ENCODE measurements around the gene UGGT2.
"Not testable (repeated sequence)": the region's sequence is repeated elsewhere in the genome, so short reads cannot be mapped to it uniquely, and the experiment has no call there.

The UGGT2 gene

DNA sequence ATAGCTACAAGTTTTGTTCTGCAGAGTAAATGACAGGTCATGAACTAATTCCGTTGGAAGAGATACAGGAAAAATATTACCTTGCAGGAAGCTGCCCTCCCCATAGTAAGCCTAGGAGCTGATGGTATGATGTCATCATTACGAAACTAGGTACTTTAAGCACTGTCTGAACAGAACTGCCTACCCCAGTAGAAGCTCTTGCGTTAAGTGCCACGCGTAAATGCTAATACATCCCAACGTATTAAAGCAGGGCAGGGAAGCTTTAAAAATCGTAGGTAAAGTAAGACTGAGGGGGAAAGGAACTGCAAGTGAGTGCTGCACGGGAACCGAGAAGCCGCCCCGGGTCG lies 572 bp downstream of the UGGT2 start:
- DNase-seq: peak in 1 of 58 donors; percentile 9

DNA sequence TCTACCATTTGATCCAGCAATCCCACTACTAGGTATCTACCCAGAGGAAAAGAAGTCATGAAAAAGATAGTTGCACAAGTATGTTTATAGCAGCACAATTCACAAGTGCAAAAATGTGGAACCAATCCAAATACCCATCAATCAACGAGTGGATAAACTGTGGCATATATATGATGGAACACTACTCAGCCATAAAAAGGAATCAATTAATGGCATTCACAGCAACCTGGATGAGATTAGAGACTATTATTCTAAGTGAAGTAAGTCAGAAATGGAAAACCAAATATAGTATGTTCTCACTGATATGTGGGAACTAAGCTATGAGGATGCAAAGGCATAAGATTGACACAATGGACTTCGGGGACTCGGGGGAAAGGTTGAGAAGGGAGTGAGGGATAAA lies 1.3 kb downstream of the UGGT2 start:
- not testable (repeated sequence) for DNase-seq

DNA sequence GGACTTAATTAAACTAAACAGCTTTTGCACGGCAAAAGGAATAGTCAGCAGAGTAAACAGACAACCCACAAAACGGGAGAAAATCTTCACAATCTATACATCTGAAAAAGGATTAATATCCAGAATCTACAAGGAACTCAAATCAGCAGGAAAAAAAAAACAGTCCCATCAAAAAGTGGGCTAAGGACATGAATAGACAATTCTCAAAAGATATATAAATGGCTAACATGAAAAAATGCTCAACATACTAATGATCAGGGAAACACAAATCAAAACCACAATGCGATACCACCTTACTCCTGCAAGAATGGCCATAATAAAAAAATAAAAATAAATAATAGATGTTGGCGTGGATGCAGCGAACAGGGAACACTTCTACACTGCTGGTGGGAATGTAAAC lies 1.7 kb downstream of the UGGT2 start:
- DNase-seq: not testable (repeated sequence)

DNA sequence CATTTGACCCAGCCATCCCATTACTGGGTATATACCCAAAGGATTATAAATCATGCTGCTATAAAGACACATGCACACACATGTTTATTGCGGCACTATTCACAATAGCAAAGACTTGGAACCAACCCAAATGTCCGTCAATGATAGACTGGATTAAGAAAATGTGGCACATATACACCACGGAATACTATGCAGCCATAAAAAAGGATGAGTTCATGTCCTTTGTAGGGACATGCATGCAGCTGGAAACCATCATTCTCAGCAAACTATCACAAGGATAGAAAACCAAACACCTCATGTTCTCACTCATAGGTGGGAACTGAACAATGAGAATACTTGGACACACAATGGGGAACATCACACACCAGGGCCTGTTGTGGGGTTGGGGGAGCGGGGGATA lies 2.2 kb downstream of the UGGT2 start:
- not testable (repeated sequence) for DNase-seq

DNA sequence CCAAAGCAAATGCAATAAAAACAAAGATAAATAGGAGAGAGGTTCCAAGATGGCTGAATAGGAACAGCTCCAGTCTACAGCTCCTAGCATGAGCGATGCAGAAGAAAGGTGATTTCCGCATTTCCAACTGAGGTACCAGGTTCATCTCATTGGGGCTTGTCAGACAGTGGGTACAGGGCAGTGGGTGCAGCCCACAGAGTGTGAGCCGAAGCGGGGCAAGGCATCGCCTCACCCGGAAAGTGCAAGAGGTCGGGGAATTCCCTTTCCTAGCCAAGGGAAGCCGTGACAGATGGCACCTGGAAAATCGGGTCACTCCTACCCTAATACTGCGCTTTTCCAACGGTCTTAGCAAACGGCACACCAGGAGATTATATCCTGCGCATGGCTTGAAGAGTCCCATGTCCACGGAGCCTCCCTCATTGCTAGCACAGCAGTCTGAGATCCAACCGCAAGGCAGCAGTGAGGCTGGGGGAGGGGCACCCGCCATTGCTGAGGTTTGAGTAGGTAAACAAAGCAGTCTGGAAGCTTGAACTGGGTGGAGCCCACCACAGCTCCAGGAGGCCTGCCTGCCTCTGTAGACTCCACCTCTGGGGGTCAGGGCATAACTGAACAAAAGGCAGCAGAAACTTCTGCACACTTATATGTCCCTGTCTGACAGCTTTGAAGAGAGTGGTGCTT lies 6.6 kb downstream of the UGGT2 start:
- DNase-seq: not testable (repeated sequence)

DNA sequence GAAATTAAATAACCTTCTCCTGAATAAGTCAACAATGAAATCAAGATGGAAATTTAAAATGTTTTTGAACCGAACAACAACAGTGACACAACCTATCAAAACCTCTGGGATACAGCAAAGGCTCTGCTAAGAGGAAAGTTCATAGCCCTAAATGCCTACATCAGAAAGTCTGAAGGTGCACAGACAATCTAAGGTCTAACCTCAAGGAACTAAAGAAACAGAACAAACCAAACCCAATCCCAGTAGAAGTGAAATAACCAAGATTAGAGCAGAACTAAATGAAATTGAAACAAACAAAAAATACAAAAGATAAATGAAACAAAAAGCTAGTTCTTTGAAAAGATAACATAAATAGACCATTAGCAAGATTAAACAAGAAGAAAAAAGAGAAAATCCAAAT lies 9.0 kb downstream of the UGGT2 start:
- no peak for DNase-seq

DNA sequence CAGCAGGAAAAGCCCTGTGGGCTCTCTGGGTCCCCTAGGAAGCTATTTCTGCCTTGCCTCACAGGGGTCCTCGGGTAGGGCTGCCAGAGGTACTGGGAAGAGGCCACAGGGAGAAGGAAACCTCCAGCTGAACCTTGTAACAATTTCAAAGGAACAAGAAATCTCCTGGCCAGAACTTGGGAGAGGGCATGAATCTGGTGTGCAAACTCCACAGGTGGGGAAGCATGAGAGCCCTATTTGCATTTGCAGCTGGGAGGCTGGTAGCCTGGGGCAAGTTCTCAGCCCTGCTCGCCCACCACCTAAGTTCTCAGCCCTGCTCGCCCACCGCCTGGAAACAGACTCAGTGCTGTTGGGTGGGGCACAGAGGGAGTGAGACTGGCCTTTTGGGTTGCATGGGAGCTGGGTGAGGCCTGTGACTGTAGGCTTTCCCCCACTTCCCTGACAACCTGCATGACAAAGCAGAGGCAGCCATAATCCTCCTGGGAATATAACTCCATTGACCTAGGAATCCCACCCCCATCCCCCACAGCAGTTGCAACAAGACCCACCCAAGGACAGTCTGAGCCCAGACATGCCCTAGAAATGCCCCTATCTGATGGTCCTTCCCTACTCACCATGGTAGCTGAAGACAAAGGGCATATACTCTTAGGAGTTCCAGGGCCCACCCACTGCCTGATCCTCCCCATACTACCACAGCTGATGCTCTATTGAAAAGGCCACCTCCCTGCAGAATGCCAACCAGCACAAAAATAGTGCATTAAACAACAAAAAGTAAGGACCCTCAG lies 11.7 kb downstream of the UGGT2 start:
- no peak for DNase-seq

DNA sequence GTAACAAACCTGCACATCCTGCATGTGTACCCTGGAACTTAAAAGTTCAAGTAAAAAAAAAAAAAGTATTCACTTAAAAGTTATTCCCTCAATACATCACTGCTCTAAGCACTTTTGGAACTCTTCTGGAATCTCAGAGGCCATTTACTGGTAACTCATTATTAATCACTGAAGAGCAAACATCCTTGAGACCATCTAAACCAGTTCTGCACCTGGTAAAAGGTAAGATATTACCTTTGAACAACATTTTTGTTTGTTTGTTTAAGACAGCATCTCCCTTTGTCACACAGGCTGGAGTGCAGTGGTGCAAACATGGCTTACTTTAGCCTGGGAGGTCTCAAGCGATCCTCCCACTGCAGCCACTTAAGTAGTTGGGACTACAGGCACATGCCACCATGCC lies 16.7 kb downstream of the UGGT2 start:
- no peak for DNase-seq

DNA sequence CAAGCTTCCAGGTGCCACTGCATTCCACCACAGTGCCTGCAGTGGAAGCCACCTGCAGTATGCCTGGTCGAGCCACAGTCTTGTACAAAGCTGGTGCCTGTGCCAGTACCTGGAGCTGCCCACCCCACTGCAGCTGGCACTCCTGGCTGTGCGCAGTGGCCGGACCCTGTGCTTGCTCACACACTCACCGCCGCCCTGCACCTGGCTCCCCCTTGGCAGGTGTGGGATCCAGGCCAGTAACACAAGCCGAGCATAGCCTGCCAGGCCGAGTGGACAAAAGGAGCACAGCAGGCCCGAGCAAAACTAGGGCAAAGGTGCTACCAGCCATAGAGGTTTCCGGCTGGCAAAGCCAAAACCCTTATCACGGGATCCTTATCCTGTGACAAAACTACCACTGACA lies 18.5 kb downstream of the UGGT2 start:
- DNase-seq: no peak

DNA sequence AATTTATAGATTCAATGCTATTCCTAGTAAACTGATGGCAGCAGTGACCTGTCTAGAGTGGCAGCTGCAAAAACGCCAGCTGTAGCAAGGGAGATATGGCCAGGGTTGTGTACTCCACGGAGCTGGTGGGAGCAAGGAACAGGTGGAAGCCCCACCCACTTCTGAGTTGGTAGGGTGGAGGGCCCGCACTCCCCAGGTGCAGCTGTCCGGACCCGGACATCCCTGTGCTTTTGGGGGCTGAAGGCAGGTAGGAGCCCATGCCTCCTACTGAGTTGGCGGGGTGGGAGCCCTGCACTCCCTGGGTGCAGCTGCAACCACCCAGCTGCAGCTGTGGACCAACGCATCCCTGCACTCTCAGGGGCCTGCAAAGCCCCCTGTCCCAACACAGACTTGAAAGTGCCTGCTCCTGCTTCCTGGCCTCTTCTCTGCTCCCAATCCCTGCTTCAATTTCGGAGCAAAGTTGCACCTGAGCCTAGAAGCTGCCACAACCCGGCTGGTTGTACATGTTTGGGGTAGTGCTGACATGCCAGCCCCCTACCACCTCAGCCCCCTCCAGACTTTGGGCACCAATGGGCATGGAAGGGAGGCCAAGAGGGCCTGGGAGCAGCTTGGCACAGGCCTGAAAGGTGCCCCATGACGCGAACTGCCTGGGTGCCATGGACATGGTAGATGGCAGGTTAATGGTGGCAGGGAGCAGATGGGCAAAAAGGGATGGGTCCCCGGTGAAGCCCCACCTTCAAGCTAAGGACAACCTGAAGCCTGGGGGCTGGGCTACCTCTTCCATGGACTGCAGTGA lies 19.8 kb downstream of the UGGT2 start:
- no peak for DNase-seq

DNA sequence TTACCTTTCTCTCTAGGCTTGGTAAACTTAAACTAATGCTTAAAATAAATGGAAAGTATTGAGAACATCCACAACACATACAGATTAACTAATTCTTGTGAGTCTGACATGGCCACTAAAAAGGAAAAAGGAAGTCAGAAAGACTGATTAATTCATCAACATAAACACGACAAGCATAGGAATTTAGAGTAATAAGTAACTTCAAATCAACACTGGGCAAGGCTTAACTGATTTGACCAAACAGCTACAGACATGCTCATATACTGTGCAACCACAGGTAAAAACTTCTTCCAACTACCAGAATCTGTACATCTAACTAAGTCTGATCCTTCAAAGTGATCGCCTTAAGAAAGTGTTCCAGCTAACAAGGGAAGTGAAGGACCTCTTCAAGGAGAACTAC lies 20.5 kb downstream of the UGGT2 start:
- no peak for DNase-seq

DNA sequence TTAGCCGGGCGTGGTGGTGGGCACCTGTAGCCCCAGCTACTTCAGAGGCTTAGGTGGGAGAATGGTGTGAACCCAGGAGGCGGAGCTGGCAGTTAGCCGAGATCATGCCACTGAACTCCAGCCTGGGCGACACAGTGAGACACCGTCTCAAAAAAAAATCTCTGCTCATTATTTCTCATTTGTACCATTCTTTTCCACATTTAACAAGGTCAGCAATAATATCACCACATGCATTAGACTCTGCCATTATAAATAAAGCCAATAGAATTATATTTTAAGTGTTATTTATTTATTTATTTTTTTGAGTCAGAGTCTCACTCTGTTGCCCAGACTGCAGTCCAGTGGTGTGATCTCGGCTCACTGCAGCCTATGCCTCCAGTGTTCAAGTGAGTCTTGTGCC lies 24.2 kb downstream of the UGGT2 start:
- no peak for DNase-seq

DNA sequence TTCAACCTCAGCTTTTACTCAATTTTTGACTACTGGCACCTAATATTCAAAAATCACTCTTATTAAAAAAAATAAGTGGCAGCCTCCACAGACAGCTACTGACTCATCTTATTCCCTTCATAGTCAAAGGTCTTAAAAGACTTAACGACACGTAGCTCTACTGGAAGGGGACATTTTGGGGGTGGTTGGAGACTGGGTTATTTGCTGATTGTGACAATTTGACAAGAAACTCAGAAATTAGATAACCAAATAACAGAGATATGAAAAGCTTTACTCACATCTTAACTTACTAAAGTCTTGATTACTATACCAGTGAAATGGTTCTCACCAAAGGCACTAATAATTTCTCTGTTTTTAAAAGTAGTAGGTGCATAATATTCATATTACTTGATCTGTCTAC lies 25.7 kb downstream of the UGGT2 start:
- DNase-seq: no peak

DNA sequence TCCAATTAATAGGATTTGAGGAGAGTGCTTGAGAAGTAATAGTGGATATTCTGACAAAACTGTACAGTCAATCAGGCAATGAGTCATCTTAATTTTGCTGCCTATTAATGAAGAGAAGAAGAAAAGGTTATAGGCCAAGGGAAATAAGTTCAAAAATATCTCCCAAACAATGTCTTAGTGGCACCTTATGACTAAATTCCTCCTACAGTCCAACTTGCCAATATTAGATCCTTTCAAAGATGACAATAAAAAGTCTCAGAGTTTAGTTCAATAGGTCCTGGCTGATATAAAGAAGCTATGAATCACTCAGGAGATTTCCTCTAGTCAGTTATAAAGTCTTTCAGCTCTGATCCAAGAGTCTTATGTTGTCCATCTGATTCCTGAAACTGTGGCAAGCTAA lies 27.9 kb downstream of the UGGT2 start:
- DNase-seq: no peak

DNA sequence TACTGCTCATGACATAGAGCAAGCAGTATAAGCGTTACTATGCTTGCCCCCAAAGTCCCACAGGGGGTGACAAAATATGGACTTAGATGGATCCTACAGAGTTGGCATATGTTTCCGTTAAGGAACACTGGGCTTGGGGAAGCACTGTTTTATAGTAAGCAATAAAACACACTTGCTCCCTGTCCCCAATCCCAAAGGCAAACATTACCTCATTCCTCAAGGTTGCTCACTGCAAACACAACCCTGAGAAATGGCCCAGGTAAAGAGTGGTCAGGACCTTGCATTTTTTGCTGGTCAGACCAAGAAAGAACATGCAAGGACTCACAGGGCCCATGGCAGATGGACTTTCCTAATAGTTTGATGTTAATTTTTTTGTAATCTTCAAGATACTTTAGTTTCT lies 32.3 kb downstream of the UGGT2 start:
- DNase-seq: no peak

DNA sequence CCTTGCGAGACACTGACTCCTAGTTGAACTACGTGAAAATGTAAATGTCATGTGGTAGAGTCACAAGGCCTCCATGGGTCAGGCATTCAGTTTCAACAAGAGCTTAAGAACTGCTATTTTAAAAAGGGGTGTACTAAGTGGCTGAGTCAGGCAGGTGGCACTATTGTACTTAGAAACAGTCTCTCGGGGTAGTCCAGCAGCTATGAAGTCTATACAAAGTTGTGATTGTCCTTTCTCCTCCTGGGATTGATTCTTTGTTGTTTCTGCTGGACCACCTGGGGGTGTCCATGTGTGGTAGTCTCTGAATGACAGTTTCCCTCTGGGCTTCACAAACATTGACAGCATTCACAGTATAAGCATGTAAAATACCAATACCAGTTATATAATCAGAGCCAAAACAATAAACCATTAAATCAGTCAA lies 33.0 kb downstream of the UGGT2 start:
- DNase-seq: peak in 32 of 58 donors; percentile 4 to 53 (median 15)

DNA sequence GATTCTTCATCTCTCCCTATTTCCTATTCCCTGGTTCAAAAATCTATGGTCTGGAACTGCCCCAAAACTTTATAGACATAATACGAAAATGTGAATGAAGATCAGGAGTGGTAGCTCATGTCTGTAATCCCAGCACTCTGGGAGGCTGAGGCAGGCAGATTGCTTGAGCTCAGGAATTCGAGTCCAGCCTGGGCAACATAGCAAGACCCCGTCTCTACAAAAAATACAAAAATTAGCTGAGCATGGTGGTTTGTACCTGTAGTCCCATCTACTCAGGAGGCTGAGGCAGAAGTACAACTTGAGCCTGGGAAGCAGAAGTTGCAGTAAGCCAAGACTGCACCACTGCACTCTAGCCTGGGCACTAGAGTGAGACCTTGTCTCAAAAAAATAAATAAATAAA lies 35.1 kb downstream of the UGGT2 start:
- no peak for DNase-seq

DNA sequence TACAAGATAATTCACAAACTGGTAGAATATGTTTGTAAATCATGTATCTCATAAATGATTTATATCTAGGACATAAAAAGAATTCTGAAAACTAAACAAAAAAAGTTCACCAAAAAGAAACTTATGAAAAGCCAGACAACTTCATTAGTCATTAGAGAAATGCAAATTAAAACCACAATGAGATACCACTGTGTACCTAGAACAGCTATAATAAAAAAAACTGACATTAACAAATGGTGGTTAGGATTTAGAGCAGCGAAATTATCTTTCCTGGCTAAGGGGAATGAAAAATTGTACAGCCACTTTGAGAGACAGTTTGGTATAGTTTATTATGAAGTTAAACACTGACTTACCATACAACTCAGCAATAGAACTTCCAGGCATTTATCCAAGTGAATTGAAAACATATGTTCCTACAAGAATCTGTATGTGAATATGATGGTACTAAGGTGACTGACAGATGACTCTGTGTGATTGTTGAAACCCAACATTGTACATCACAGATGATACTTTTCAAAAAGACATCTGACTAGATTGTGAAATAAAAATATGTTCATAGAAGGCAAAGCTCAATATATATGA lies 41.8 kb downstream of the UGGT2 start:
- DNase-seq: no peak

DNA sequence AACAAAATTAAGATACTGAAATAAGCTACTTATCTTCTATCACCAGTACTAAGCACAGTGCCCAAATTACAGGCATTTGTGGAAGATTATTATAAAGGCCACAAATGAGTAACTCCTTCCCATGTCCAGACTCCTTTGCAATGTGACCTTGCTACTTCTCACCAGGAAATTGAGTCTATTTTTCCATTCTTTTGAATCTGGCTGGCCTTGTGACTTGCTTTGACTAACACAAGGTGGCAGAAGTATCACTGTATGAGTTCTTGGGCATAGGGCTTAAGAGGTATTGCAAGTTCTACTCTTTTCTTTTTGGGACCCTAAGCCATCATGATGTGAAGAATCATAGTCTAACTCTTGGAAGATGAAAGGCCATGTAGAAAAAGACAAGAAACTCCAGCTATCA lies 49.9 kb downstream of the UGGT2 start:
- DNase-seq: no peak

DNA sequence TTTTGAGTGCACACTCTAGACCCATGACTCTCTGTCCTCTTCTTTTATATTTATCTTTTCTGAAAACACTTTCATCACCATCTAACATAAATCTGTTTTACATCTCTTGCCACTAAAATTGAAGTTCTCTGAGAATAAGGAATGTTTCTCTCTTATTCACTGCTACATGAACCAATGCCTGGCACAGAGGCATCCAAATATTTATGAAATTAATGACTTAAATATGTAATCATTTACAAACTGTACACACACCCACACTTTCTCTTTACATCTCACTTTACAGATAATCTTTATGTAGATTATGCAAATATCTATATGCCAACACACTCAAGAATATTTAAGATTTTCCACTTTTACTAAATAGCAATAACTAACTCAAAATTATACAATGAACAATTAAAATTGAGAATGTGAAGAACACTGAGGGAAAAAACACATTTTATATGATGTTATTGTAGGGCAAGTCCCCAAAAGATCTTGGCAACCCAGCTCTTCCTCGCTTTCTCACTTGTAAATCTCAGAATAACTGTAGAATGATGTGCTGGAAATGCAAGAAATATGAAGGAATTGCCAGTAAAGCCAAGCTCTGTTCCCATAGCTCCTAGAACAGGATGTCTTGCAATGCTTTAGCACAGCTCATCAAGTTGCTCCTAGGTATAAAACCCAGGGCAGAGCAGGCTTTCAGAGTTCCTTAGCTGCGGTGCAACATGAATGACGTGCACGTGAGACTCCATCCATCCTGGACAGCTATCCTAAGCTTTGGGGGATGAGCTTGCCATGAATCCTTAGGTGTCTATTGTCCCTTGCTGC lies 50.7 kb downstream of the UGGT2 start:
- DNase-seq: no peak

DNA sequence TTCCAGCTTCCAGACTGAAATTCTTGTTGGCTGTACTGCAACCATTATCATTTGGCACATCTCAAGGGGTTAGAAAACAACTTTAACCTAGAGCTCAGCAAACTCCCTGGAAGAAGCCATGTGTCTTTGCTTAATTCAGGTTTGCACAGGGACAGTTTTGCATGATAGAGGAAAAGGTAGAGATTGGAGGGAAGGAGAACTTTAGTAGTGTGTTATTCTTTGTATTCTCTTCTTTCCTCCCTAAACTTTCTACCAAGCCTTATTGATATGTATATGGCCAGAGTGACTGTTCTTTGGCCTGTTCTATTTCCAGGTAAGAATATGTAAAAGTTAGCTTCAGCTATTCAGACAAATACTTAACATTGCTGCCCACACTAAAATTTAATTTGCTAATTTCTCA lies 53.1 kb downstream of the UGGT2 start:
- DNase-seq: no peak

All from anterior cingulate cortex (tissue), 58 donors.